Keratinocyte (primary cell): ENCODE measurements around the gene PARD3. TPM values are rescaled to one million over a fixed set of nuclear protein-coding genes. Genes with fewer than 3 reads are reported as not detected.

Source experiments
- DNase-seq: peaks from one replicate; pipeline ENCODE4 v3.0.0-alpha.2; 2011; ENCODE audit warnings: low read depth, missing footprints, low spot score
- FAIRE-seq: peaks from 2 replicates; lab custom pipeline; 2011; peaks lifted over from hg19 to GRCh38; lab: Jason Lieb, UNC
- H2AFZ ChIP-seq: 2 replicates; pipeline ENCODE4 v1.6.0; 2012; ENCODE audit warnings: low read length, control low read depth, inconsistent platforms; ENCODE audit not compliant: control insufficient read depth
- H3K27ac ChIP-seq: 2 replicates; pipeline ENCODE4 v1.5.1; 2011; ENCODE audit warnings: low read length; ENCODE audit not compliant: control insufficient read depth, insufficient read depth
- H3K27me3 ChIP-seq: 3 replicates; pipeline ENCODE4 v1.6.0; 2011; ENCODE audit warnings: low read length; ENCODE audit not compliant: control insufficient read depth, insufficient read depth; ENCODE audit errors: extremely low read depth
- H3K36me3 ChIP-seq, 2 experiments: 2 replicates in 1 of 2; 3 replicates in 1 of 2; pipeline ENCODE4 v1.5.1; 2011; ENCODE audit warnings: low read length in 2 of 2, mild to moderate bottlenecking in 1 of 2; ENCODE audit not compliant: control insufficient read depth in 2 of 2, insufficient read depth in 2 of 2; ENCODE audit errors: extremely low read depth in 1 of 2
- H3K4me1 ChIP-seq: 3 replicates; pipeline ENCODE4 v1.5.1; 2011; ENCODE audit warnings: low read length; ENCODE audit not compliant: control insufficient read depth, insufficient read depth; ENCODE audit errors: extremely low read depth
- H3K4me2 ChIP-seq: 3 replicates; pipeline ENCODE4 v1.6.0; 2011; ENCODE audit warnings: low read depth, low read length; ENCODE audit not compliant: control insufficient read depth, insufficient read depth; ENCODE audit errors: extremely low read depth
- H3K4me3 ChIP-seq, 3 experiments: fragments of 200-600 bp in 1 of 3; sonication (generic) in 1 of 3; 2 replicates in 2 of 3; 3 replicates in 1 of 3; pipeline ENCODE4 v1.5.1; 2011 to 2016; ENCODE audit warnings: low read length in 3 of 3, mild to moderate bottlenecking in 3 of 3, control low read depth in 2 of 3, inconsistent platforms in 1 of 3, low read depth in 1 of 3, mixed read lengths in 1 of 3, mixed run types in 1 of 3, moderate library complexity in 1 of 3; ENCODE audit not compliant: control insufficient read depth in 2 of 3, insufficient read depth in 2 of 3; ENCODE audit errors: extremely low read depth in 1 of 3
- H3K79me2 ChIP-seq: 2 replicates; pipeline ENCODE4 v1.6.0; 2012; ENCODE audit warnings: low read length; ENCODE audit not compliant: control insufficient read depth, insufficient read depth
- H3K9ac ChIP-seq: 3 replicates; pipeline ENCODE4 v1.6.0; 2011; ENCODE audit warnings: low read length; ENCODE audit not compliant: control insufficient read depth, insufficient read depth; ENCODE audit errors: extremely low read depth
- H3K9me1 ChIP-seq: 3 replicates; pipeline ENCODE4 v1.6.0; 2011; ENCODE audit warnings: low read length; ENCODE audit not compliant: control insufficient read depth, insufficient read depth; ENCODE audit errors: extremely low read depth
- H3K9me3 ChIP-seq: 2 replicates; pipeline ENCODE4 v1.5.1; 2012; ENCODE audit warnings: low read depth, low read length; ENCODE audit not compliant: control insufficient read depth
- H4K20me1 ChIP-seq: 3 replicates; pipeline ENCODE4 v1.6.0; 2011; ENCODE audit warnings: low read length; ENCODE audit not compliant: control insufficient read depth, insufficient read depth; ENCODE audit errors: extremely low read depth
- CTCF ChIP-seq, 3 experiments: IDR thresholded peaks in 1 of 3; conservative IDR thresholded peaks in 1 of 3; optimal IDR thresholded peaks in 1 of 3; 2 replicates in 2 of 3; 3 replicates in 1 of 3; pipeline versions ENCODE3 to v1.5.1; 2011; ENCODE audit warnings: low read length in 3 of 3, mild to moderate bottlenecking in 3 of 3, moderate library complexity in 2 of 3, control low read depth in 1 of 3, inconsistent platforms in 1 of 3; ENCODE audit not compliant: insufficient read depth in 2 of 3; ENCODE audit errors: extremely low read depth in 1 of 3
- EZH2 ChIP-seq: IDR thresholded peaks from one replicate; pipeline ENCODE4 v1.6.1; 2012; ENCODE audit warnings: inconsistent platforms, mild to moderate bottlenecking, low read length, moderate library complexity
- dilution Hi-C: fragments of 300-500 bp; cut with MboI; formaldehyde crosslinking; loops from one replicate; pipeline ENCODE4 v1.7.0; 2020; ENCODE audit warnings: low sequenced_read_pairs; ENCODE audit not compliant: extremely low pct_ligation_motif_present
- polyA plus RNA-seq, 5 experiments: library from polyadenylated mRNA; depleted of rRNA in 3 of 5; stranded (reverse) in 3 of 5; stranded (forward) in 1 of 5; unstranded in 1 of 5; fragments of >200 nt; gene quantifications; 1 replicate in 1 of 5; 2 replicates in 3 of 5; 3 replicates in 1 of 5; pipeline versions ENCODE4 v1.2.1 to v1.2.3, GENCODE V29; 2011 to 2012; ENCODE audit warnings: missing spikeins in 2 of 5, low read depth in 1 of 5, low replicate concordance in 1 of 5

PARD3 gene
- polyA plus RNA-seq, 1 donor (not counting 4 experiments of a cell fraction or from before 2014, with no cell fraction given), result 46.4 TPM

GRCh38 chr10:34219753-34220548, 595.1 kb downstream of the PARD3 start:
- Histone ChIP-seq H3K27me3 (no peaks in the 10 kb centered on the region), H3K27ac (no peak overlapping the region), H3K36me3 (no peaks in the 10 kb centered on the region), H3K79me2 (no peaks in the 10 kb centered on the region), H3K4me3 (no peak overlapping the region), H3K9me3 (no peaks in the 10 kb centered on the region), H2AFZ (no peak overlapping the region), H3K4me2 (no peak overlapping the region), H4K20me1 (no peaks in the 10 kb centered on the region), H3K9me1 (no peaks in the 10 kb centered on the region), H3K4me1 (no peaks in the 10 kb centered on the region), H3K9ac (no peak overlapping the region)
- DNase-seq (no peak), FAIRE-seq (no peak)
- TF ChIP-seq CTCF (optimal IDR thresholded peaks at IDR 0.05 in 1 of 3, IDR thresholded peaks at IDR 0.05 in 1 of 3, conservative IDR thresholded peaks at IDR 0.05 in 1 of 3; ENCODE audit: extremely low read depth in 1 of 3, insufficient read depth in 2 of 3, low read length in 3 of 3) (no peak), EZH2 (no peak)
- dilution Hi-C loops, result no loop called here

GRCh38 chr10:34217524-34217923, 597.6 kb downstream of the PARD3 start:
- Histone ChIP-seq H3K4me1 (no peaks in the 10 kb centered on the region), H3K9me1 (no peaks in the 10 kb centered on the region), H3K9ac (no peak overlapping the region), H3K9me3 (no peaks in the 10 kb centered on the region), H3K27me3 (no peaks in the 10 kb centered on the region), H2AFZ (no peak overlapping the region), H3K27ac (no peak overlapping the region), H3K36me3 (no peaks in the 10 kb centered on the region), H3K4me3 (no peak overlapping the region), H3K79me2 (no peaks in the 10 kb centered on the region), H4K20me1 (no peaks in the 10 kb centered on the region), H3K4me2 (no peak overlapping the region)
- DNase-seq (no peak), FAIRE-seq (no peak)
- TF ChIP-seq CTCF (optimal IDR thresholded peaks at IDR 0.05 in 1 of 3, IDR thresholded peaks at IDR 0.05 in 1 of 3, conservative IDR thresholded peaks at IDR 0.05 in 1 of 3; ENCODE audit: extremely low read depth in 1 of 3, insufficient read depth in 2 of 3, low read length in 3 of 3) (no peak), EZH2 (no peak)
- dilution Hi-C loops, result no loop called here
